Esophagus muscularis mucosa (tissue), 3 donors: ENCODE measurements around the gene TMEM129.

ENCODE experiments used
- CTCF ChIP-seq, 3 experiments: fragments of 200-600 bp in 2 of 3; fragments of 450-650 bp in 1 of 3; sonication (generic) in 2 of 3; IDR thresholded peaks; one replicate each; pipeline ENCODE4 v1.5.1; 2017 to 2019; ENCODE audit warnings: antibody characterized with exemption in 3 of 3, mild to moderate bottlenecking in 2 of 3, moderate library complexity in 1 of 3
- POLR2A ChIP-seq: fragments of 450-650 bp; IDR thresholded peaks from one replicate; pipeline ENCODE4 v1.6.1; 2017; ENCODE audit warnings: antibody characterized with exemption, moderate library complexity, mild to moderate bottlenecking, low read depth
- POLR2AphosphoS5 ChIP-seq, 2 donors: sonication (generic); formaldehyde crosslinking; IDR thresholded peaks; one replicate each; pipeline ENCODE4 v1.6.1; 2017; ENCODE audit warnings: antibody characterized with exemption in 2 of 2

DNA sequence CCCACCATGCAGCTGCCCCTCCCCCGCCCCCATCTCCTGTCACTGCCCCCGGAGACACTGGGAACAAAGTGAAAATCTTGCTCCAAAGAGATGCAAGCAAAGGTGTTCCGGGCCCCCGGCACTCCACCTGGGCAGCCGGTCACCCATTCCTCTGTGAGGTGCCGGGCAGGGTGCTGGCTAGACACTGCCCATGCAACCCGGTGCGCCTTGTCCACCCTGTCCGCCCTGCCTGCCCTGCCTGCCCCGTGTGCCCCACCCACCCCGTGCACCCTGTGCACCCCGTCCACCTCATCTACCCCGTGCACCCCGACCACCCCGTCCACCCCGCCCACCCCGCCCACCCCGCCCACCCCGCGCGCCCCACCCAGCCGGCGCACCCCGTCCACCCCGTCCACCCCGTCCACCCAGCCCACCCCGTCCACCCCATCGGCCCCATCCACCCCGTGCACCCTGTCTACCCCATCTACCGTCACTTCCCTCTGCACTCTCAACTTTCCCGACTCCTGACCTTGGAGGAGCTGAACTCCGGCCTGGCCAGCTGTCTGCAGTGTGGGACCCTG lies 40.1 kb upstream of the TMEM129 start:
- TF ChIP-seq POLR2A: no peak
- no peak for TF ChIP-seq CTCF (IDR thresholded peaks at IDR 0.05)
- TF ChIP-seq POLR2AphosphoS5 (IDR thresholded peaks at IDR 0.05): no peak
